Bone marrow (tissue), 2 donors: ENCODE data around the gene HIVEP1.

ENCODE experiments used
- DNase-seq, 2 donors: peaks; one replicate each; lab custom pipeline; 2025; lab: John Stamatoyannopoulos, UW

HIVEP1 gene

GRCh38 chr6:12017876-12018401 lies 5.8 kb downstream of the HIVEP1 start:
- no peak for DNase-seq

GRCh38 chr6:12020187-12020791 lies 8.2 kb downstream of the HIVEP1 start:
- no peak for DNase-seq

GRCh38 chr6:12022481-12022880 lies 10.4 kb downstream of the HIVEP1 start:
- no peak for DNase-seq

GRCh38 chr6:12022953-12023388 lies 10.9 kb downstream of the HIVEP1 start:
- DNase-seq = no peak

- DNase-seq = no peak
Measured at GRCh38 chr6:12024216-12024615, 12.1 kb downstream of the HIVEP1 start.

- no peak for DNase-seq
Measured at GRCh38 chr6:12024699-12025434, 12.8 kb downstream of the HIVEP1 start.

GRCh38 chr6:12026120-12026519 lies 14.0 kb downstream of the HIVEP1 start:
- no peak for DNase-seq

GRCh38 chr6:12026833-12027232 lies 14.7 kb downstream of the HIVEP1 start:
- DNase-seq = no peak

- DNase-seq = no peak
Measured at GRCh38 chr6:12028213-12028612, 16.1 kb downstream of the HIVEP1 start.

GRCh38 chr6:12029979-12030737 lies 18.0 kb downstream of the HIVEP1 start:
- DNase-seq = no peak

- no peak for DNase-seq
Measured at GRCh38 chr6:12030993-12031550, 19.0 kb downstream of the HIVEP1 start.

- no peak for DNase-seq
Measured at GRCh38 chr6:12032783-12033573, 20.9 kb downstream of the HIVEP1 start.

GRCh38 chr6:12033770-12034169 lies 21.7 kb downstream of the HIVEP1 start:
- DNase-seq = no peak

GRCh38 chr6:12034349-12034748 lies 22.2 kb downstream of the HIVEP1 start:
- DNase-seq = no peak

GRCh38 chr6:12034837-12035236 lies 22.7 kb downstream of the HIVEP1 start:
- DNase-seq = no peak

- DNase-seq = no peak
Measured at GRCh38 chr6:12036766-12037165, 24.7 kb downstream of the HIVEP1 start.

- no peak for DNase-seq
Measured at GRCh38 chr6:12037798-12038197, 25.7 kb downstream of the HIVEP1 start.

GRCh38 chr6:12039540-12040459 lies 27.7 kb downstream of the HIVEP1 start:
- no peak for DNase-seq

GRCh38 chr6:12047304-12047703 lies 35.2 kb downstream of the HIVEP1 start:
- DNase-seq = no peak

- no peak for DNase-seq
Measured at GRCh38 chr6:12047792-12048432, 35.8 kb downstream of the HIVEP1 start.
